Erythroblast (primary cell): ENCODE results near the gene POT1.

ENCODE experiments used
- DNase-seq, 2 experiments: peaks; one replicate each; lab custom pipeline; 2025; lab: John Stamatoyannopoulos, UW
- GATA1 ChIP-seq: IDR thresholded peaks from 2 replicates; pipeline ENCODE4 v1.6.1; 2011; ENCODE audit warnings: low read depth, mild to moderate bottlenecking, control low read depth, low read length, moderate library complexity
- POLR2A ChIP-seq: IDR thresholded peaks from 2 replicates; pipeline ENCODE4 v1.6.1; 2011; ENCODE audit warnings: mild to moderate bottlenecking, low read length

The POT1 gene

GRCh38 chr7:124930655-124931597 is 1.3 kb upstream of the POT1 start:
- DNase-seq = no peak
- no peak for TF ChIP-seq GATA1
- no peak for TF ChIP-seq POLR2A

- no peak for DNase-seq
- TF ChIP-seq POLR2A (no peak), GATA1 (no peak)
These were observed 573 bp upstream of the POT1 start for GRCh38 chr7:124930173-124930623.

DNA sequence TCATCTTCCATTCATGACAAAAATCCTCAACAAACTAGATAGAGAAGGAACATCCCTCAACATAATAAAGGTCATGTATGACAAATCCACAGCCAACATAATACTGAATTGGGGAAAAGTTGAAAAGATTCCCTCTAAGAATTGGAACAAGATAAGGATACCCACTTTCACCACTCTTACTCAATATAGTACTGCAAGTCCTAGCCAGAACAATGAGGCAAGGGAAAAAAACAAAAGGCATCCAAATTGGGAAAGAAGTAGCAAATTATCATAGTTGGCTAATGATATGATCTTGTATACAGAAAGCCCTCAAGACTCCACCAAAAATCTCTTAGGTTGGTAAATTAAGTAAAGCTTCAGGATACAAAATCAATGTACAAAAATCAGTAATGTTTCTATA is 4.7 kb downstream of the POT1 start:
- TF ChIP-seq GATA1 (no peak), POLR2A (no peak)
- DNase-seq = no peak

- TF ChIP-seq GATA1 = no peak
- DNase-seq = no peak
These were observed 7.4 kb downstream of the POT1 start for GRCh38 chr7:124922200-124922599.

DNA sequence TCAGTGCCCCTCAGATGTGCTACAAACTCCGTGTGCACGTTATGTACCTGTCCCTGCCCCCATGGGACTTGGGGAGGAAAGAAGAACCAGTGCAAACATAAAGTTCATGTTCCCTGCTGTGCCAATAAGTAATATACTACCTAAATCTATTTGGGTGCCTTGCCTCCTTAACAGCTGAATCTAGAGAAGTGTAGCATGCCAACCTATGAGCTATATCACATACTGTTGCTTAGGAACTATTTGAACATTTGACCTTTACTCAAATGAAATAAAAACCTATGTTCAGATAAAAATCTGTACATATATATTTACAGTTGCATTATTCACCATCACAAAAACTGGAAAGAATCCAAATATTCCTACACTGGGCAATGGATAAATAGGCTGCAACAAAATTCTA is 9.8 kb downstream of the POT1 start:
- TF ChIP-seq GATA1 (no peak), POLR2A (no peak)
- no peak for DNase-seq

DNA sequence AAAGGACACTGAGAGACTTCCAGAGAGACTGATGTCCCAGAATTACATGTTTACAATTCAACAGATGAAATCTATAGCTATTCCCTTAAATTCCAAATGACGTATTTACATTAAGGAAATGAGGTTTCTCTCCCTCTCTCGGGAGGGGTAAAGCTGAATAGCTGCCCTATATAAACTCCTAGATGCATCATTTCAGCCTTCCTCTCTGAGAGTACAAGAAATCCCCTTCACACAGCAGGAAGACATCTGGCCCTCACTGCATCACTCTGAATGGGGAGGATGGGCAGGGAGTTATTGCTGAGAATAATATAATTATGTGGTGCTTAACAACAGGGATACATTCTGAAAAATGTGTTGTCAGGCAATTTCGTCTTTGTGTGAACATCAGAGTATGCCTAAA is 11.0 kb downstream of the POT1 start:
- no peak for TF ChIP-seq GATA1
- no peak for TF ChIP-seq POLR2A
- no peak for DNase-seq

DNA sequence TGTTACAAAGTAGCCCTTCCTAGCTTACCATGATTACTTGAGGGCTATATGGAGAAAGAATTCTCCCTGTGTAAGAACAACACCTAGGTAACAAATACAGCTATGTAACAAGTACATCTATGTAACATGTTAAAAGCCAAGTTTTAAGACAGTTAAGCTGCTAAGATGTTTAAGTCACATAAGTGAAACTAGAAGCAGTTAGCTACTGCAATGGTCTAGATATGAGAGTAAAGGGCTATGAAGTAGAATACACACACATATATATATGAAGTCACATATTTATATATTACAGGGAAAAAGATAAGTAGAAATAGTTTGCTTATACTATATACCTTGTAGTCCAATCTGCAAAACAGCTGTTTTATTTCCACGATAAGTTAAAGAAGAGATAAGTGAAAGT is 14.4 kb downstream of the POT1 start:
- TF ChIP-seq GATA1 (no peak), POLR2A (no peak)
- DNase-seq = no peak

GRCh38 chr7:124914298-124914697 is 15.3 kb downstream of the POT1 start:
- DNase-seq = no peak
- no peak for TF ChIP-seq POLR2A
- no peak for TF ChIP-seq GATA1

- TF ChIP-seq GATA1 = no peak
- TF ChIP-seq POLR2A = no peak
- no peak for DNase-seq
These were observed 16.7 kb downstream of the POT1 start for GRCh38 chr7:124912972-124913371.

- DNase-seq = no peak
- TF ChIP-seq POLR2A (no peak), GATA1 (no peak)
These were observed 19.8 kb downstream of the POT1 start for GRCh38 chr7:124909808-124910207.

DNA sequence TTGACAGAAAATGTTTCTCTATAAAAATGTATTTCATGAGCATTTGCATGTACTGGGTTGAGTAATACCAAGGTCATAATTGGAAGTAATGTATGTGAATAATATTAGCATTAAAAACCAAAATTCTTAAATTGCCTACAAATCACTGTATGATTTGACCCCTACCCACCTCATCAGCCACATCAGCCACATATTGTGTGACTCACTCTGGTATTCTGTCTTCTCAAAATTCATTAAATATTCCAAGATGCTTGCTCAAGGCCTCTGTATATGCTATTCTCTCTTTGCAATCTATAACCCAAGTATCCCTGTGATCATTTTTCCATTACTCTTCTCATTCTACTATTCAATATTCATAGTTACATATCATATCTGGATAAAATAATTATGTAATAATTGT is 21.4 kb downstream of the POT1 start:
- DNase-seq = no peak

GRCh38 chr7:124907490-124907889 is 22.1 kb downstream of the POT1 start:
- DNase-seq = no peak
- TF ChIP-seq POLR2A (no peak), GATA1 (no peak)

More for the DNA sequence above, 21.4 kb downstream of the POT1 start:
- TF ChIP-seq POLR2A (no peak), GATA1 (no peak)

DNA sequence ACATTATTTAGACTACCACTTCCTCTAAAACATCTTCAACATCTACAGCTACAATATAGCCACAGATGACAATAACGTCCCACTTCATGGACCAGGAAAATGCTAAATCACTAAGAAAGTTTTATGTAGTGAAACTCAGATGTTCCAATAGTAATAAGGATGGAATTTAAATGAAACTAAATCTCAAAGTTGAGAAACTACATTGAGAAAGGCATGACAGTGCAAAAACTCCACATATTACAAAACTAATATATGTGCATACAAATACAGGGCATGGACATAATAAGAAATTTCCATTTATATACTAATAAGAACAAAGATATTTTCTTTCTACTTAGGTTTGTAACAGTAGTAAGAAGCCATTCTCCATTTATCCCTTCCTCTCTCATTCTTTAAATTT is 31.1 kb downstream of the POT1 start:
- DNase-seq = no peak
- TF ChIP-seq GATA1 (no peak), POLR2A (no peak)

- DNase-seq = no peak
- no peak for TF ChIP-seq GATA1
These were observed 33.6 kb downstream of the POT1 start for GRCh38 chr7:124896001-124896400.

GRCh38 chr7:124893140-124893827 is 36.3 kb downstream of the POT1 start:
- TF ChIP-seq GATA1 = no peak
- TF ChIP-seq POLR2A = no peak
- DNase-seq = no peak
